HK-2 (cell line): Measurements from ENCODE around the gene PTPRZ1.

ENCODE experiments used
- DNase-seq: peaks from one replicate; pipeline ENCODE4 v3.0.0-alpha.2; 2018; ENCODE audit not compliant: unreplicated experiment

PTPRZ1 gene

GRCh38 chr7:121891731-121892130, 18.8 kb downstream of the PTPRZ1 start:
- DNase-seq: no peak

- no peak for DNase-seq
These were observed 28.1 kb downstream of the PTPRZ1 start for GRCh38 chr7:121901026-121901425.

- DNase-seq: no peak
These were observed 31.2 kb downstream of the PTPRZ1 start for GRCh38 chr7:121904120-121904519.

- no peak for DNase-seq
These were observed 35.1 kb downstream of the PTPRZ1 start for GRCh38 chr7:121908042-121908441.

GRCh38 chr7:121909716-121910345, 36.9 kb downstream of the PTPRZ1 start:
- DNase-seq: no peak

- no peak for DNase-seq
These were observed 41.1 kb downstream of the PTPRZ1 start for GRCh38 chr7:121913947-121914675.

GRCh38 chr7:121914676-121915279, 41.8 kb downstream of the PTPRZ1 start:
- DNase-seq: no peak

GRCh38 chr7:121916211-121916610, 43.2 kb downstream of the PTPRZ1 start:
- no peak for DNase-seq

GRCh38 chr7:121919986-121920385, 47.0 kb downstream of the PTPRZ1 start:
- DNase-seq: no peak

GRCh38 chr7:121924269-121925186, 51.6 kb downstream of the PTPRZ1 start:
- DNase-seq: no peak

GRCh38 chr7:121931149-121931902, 58.4 kb downstream of the PTPRZ1 start:
- no peak for DNase-seq

- DNase-seq: no peak
These were observed 59.8 kb downstream of the PTPRZ1 start for GRCh38 chr7:121932768-121933167.

GRCh38 chr7:121936951-121937623, 64.1 kb downstream of the PTPRZ1 start:
- DNase-seq: no peak

GRCh38 chr7:121938429-121938996, 65.6 kb downstream of the PTPRZ1 start:
- no peak for DNase-seq

- no peak for DNase-seq
These were observed 68.0 kb downstream of the PTPRZ1 start for GRCh38 chr7:121940918-121941317.

- DNase-seq: no peak
These were observed 68.9 kb downstream of the PTPRZ1 start for GRCh38 chr7:121941830-121942229.

GRCh38 chr7:121945066-121945465, 72.1 kb downstream of the PTPRZ1 start:
- DNase-seq: no peak

- no peak for DNase-seq
These were observed 72.7 kb downstream of the PTPRZ1 start for GRCh38 chr7:121945480-121946236.

- DNase-seq: no peak
These were observed 80.2 kb downstream of the PTPRZ1 start for GRCh38 chr7:121953164-121953563.

GRCh38 chr7:121953601-121954000, 80.6 kb downstream of the PTPRZ1 start:
- no peak for DNase-seq
